HG02798 (cell line): Measurements from ENCODE around the gene STAT4.

ENCODE experiments used
- ATAC-seq: cut with Tn5 transposase; IDR thresholded peaks from one replicate; pipeline ENCODE4 v1.9.1; 2021; ENCODE audit warnings: mild to moderate bottlenecking; ENCODE audit not compliant: unreplicated experiment, poor library complexity

STAT4 gene

GRCh38 chr2:191176305-191176704, 25.5 kb upstream of the STAT4 start:
- peak; percentile 59 for ATAC-seq

- no peak for ATAC-seq
Observed at GRCh38 chr2:191174442-191174841, 23.6 kb upstream of the STAT4 start.

GRCh38 chr2:191173206-191173605, 22.4 kb upstream of the STAT4 start:
- ATAC-seq: no peak

GRCh38 chr2:191171708-191172355, 21.0 kb upstream of the STAT4 start:
- no peak for ATAC-seq

GRCh38 chr2:191171286-191171685, 20.5 kb upstream of the STAT4 start:
- no peak for ATAC-seq

GRCh38 chr2:191170773-191171172, 20.0 kb upstream of the STAT4 start:
- no peak for ATAC-seq

GRCh38 chr2:191170301-191170636, 19.5 kb upstream of the STAT4 start:
- ATAC-seq: no peak

- no peak for ATAC-seq
Observed at GRCh38 chr2:191169456-191170300, 18.9 kb upstream of the STAT4 start.

- ATAC-seq: no peak
Observed at GRCh38 chr2:191167766-191168165, 17.0 kb upstream of the STAT4 start.

GRCh38 chr2:191166756-191167445, 16.1 kb upstream of the STAT4 start:
- ATAC-seq: no peak

- no peak for ATAC-seq
Observed at GRCh38 chr2:191166111-191166755, 15.4 kb upstream of the STAT4 start.

- ATAC-seq: peak; percentile 81
Observed at GRCh38 chr2:191165176-191165643, 14.4 kb upstream of the STAT4 start.

GRCh38 chr2:191158747-191159146, 8.0 kb upstream of the STAT4 start:
- ATAC-seq: no peak

GRCh38 chr2:191158193-191158592, 7.4 kb upstream of the STAT4 start:
- ATAC-seq: no peak

GRCh38 chr2:191155608-191156071, 4.8 kb upstream of the STAT4 start:
- ATAC-seq: peak; percentile 44

- no peak for ATAC-seq
Observed at GRCh38 chr2:191153716-191154115, 2.9 kb upstream of the STAT4 start.

GRCh38 chr2:191152482-191153240, 1.9 kb upstream of the STAT4 start:
- ATAC-seq: no peak

GRCh38 chr2:191151331-191151730, 537 bp upstream of the STAT4 start:
- no peak for ATAC-seq

- ATAC-seq: peak; percentile 26
Observed at GRCh38 chr2:191150230-191150599, 579 bp downstream of the STAT4 start.

GRCh38 chr2:191149391-191149790, 1.4 kb downstream of the STAT4 start:
- ATAC-seq: no peak
